Ureter (tissue), 1 donor: Measurements from ENCODE around the gene MCC. TPM values are rescaled to one million over a fixed set of nuclear protein-coding genes. Genes with fewer than 3 reads are reported as not detected.
A peak's percentile ranks its signal among the peaks of the same experiment; 100 is the strongest.

Source experiments
- DNase-seq: peaks from one replicate; pipeline ENCODE4 v3.0.0-alpha.2; 2020; ENCODE audit warnings: low spot score
- total RNA-seq: library from RNA; stranded (reverse); gene quantifications from one replicate; pipeline ENCODE4 v1.2.4, GENCODE V29; 2023
- donor health status: DM: yes; HTN: yes; CAD: no.

The MCC gene
- total RNA-seq, 1 donor from 2014 or later, result 88.8 TPM

- DNase-seq, result no peak
Measured at GRCh38 chr5:113223831-113224604, 264.2 kb downstream of the MCC start.

DNA sequence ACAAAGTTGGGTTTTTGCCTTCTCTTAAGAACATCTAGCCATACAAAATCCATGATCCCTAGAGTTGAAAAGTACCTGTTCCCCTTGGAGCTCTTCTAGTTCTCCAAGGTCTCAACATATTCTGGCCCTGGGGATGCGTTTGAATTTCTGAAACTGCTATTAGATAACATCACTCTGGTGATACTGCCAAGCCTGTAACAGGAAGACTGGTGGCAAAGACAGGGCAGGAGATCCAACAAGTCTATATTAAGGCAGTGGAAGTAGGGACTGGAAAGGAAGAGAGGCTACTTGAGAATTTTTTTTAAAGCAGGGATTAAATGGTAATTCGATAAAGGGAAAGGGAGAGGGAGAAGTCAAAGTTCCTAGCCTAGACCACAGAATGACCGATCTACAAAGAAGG lies 264.9 kb downstream of the MCC start:
- DNase-seq, result no peak

- DNase-seq, result no peak
Measured at GRCh38 chr5:113221294-113222176, 266.7 kb downstream of the MCC start.

GRCh38 chr5:113219695-113220094 lies 268.6 kb downstream of the MCC start:
- no peak for DNase-seq

DNA sequence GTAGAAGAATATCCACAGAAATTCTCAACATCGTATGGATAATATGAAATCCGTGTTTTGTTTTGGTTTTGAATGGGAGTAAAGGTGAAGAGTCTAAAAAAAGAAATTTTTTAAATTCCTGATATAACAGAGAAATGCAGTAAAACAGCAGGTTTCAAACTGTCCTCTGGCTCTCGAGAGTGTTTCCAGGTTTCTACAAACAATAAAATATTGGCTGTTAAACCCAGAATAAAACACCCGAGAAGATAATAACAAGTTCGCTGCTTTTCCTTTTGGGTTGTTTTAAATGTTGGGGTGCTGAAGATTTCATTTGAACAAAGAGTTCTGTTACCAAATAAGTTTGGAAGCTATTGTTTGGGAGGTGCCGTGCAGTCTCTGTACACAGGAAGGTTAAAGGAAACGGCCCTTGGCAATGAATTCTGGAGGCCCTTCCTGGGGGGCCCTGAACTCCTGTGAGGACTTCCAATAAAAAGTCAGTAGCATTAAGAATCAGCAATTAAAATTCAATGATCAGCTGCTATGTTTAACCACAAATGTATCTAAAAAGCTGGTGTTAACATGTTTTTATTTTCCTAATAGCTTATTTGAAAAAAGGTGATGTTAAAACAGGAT lies 269.2 kb downstream of the MCC start:
- DNase-seq, result no peak

GRCh38 chr5:113218200-113218599 lies 270.1 kb downstream of the MCC start:
- no peak for DNase-seq

DNA sequence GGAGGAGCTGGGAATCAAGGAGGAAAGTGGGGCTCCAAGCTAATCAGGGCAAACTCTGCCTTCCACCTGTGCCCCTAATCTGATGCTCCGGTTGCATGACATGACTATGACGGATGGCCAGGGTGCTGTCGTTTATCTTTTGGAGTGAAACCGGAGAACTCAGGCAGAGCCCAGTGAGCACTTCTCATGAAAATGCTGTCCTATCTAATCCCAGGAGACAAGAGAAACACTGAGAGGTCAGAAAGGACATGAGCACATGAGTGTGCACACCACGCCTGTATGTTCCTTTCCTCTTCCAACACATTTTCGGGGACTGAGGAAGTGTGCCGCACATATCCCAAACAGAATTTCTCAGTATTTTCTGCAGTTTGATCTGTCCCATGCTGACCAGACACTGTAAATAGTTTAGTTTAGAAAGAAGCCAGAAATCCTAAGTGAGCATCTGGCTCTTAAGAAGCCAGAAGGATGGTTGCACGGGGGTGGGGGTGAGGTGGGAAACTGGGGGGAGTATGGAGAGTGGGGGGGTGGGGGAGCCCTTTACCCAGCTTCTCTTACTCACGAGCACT lies 270.6 kb downstream of the MCC start:
- DNase-seq, result no peak

- DNase-seq, result no peak
Measured at GRCh38 chr5:113216545-113216944, 271.7 kb downstream of the MCC start.

- DNase-seq, result no peak
Measured at GRCh38 chr5:113215401-113216060, 272.7 kb downstream of the MCC start.

DNA sequence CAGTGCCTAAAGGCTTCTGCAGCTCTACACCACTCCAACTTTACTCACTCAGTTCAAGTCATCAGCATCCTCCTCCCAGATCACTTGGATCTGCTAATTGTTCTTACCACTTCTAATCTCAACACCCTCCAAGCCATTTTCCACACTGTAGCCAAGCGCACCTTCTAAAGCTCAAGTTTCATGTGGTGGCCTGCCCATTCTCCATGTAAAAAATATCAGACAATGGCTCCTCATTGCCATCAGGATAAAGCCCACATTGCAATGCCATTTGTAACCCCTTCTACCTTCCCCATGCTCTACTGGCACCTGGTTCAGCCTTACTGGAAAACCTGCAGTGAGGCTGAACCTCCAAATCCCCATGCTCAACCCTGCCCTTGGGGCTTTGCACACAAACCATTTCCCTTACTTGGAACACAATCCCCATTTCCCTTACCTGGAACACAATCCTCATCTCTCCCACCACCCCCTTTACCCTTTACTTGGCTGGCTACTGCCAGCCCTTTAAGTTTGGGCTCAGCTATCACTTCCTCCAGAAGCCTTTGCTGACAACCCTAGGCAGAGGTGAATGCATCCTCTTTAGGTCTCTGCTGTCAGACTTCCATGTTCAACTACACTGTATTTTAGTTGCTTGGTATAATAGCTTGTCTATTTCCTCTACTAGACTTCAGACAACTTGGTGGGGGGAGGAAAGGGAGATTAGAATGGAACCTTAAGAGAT lies 273.5 kb downstream of the MCC start:
- no peak for DNase-seq

DNA sequence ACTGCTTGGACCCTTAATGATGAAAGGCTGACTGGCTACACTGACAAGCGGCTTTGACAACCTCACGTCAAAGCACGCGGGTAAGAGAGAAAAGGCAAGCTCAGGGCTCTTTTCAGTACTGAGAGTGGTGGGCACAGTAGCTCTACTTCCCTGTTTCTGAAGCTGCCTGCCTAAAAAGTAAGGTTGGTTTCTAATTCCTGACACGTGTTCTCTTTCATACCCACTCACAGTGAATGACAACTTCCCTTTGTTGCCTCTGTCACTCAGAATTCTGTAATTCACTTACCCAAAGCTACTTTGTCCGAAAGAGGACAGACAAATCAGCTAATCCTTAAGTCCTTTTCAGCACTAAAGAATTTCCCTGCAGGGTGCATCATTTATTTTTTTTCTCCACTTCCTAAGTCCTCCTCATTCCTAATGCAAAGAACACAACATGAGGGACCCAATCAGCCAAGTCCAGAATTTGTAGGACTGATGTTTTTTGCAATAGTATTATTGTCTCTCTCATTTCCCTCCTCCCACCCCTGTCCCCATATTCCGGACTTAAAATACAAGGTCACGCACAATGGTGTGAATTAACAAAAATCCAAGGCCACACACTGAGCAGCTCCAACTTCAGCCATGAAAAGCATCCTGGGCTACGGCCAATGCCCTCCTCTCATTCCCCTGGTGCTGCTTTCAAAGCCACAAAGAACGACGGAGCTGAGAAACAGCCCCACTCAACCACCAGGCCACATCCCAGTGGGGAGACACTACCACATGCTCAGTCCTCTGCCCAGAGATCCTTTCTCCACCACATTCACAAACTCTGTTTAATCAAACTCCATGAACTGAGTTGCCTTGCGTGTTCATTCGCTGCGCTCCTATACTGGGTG lies 274.5 kb downstream of the MCC start:
- no peak for DNase-seq

GRCh38 chr5:113212244-113212920 lies 275.9 kb downstream of the MCC start:
- no peak for DNase-seq

DNA sequence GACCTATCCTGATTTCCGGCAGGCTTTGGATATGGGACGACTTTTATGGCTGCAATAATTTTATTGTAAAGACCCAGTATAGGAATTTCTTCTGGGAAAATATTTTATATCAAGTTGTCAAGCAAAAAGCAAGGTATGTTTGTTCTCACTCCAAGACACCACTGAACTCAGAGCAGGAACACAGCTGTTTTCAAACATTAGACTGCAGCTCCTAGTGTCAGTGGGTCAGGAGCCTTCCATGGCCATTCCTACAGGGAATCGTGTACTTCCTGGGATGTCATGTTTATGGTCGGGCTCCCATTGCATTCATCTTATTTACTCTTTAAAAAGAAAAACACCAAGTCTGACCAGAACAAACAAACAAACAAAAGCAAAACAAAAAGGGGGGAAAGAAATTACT lies 278.8 kb downstream of the MCC start:
- no peak for DNase-seq

- no peak for DNase-seq
Measured at GRCh38 chr5:113205807-113206206, 282.4 kb downstream of the MCC start.

DNA sequence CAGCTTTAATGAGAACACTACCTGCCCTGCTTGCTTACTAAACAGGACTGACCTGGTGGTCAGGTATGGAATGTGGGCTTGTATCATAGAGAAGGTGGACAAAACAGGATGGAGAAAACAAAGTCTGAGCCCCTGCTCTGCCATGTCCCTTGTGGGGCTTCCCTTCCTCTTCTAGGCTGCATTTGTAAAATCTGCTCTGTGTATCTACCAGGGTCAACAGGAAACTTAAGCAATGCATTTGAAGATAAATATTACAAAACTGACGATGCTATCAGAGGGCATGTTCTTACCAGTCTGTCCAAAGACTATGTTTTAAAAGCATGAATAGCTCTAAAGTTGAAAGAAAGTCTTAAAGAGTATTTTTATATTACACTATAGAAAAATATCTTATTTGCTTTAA lies 282.9 kb downstream of the MCC start:
- DNase-seq, result no peak

DNA sequence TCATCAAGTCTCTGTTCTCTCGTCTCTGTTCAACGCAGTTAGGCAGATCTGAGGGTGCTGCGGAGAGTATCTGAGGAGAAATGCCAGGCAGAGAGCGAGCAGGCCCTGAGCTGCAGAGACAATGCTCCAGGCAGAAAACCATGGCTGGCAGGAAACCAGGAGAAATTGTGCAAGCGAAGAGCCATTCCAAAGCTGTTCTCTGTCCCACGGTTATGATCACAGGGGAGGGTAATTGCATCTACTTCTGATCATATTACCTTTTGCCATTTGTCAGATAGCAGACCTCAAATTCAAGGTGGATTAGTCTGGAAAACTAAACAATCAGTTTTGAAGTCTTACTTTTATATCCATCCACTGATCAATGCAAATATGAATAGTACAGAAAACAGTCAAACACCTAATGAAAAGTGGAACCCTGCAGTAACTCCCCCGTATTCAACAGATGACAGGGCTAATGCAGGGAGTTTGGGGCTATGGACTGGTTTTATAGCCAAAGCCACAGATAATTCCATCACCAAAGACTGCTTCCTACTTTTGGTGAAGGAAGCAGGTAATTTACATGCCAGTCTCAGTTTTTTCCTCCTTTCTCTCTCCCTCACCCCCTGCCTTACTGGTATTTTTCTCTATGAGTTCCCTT lies 283.6 kb downstream of the MCC start:
- DNase-seq, result peak; percentile 78

DNA sequence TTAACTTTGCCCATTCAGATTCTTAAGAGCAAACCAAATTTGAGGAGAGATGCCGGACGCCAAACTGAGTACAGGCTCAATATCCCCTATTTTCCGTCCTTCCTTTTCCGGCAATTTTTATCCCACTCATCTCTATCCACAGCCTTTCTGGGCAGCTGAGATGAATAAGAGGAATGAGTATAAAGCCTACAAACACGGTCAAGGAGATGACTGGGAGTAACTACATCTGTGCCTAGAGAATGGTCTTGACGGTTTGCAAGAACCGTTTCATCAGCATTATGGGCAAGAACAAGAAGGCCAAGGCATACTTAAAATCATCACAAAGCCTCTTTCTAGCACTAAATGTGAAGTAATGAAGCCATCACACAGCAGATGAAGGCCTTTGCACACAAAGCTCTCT lies 284.3 kb downstream of the MCC start:
- no peak for DNase-seq

DNA sequence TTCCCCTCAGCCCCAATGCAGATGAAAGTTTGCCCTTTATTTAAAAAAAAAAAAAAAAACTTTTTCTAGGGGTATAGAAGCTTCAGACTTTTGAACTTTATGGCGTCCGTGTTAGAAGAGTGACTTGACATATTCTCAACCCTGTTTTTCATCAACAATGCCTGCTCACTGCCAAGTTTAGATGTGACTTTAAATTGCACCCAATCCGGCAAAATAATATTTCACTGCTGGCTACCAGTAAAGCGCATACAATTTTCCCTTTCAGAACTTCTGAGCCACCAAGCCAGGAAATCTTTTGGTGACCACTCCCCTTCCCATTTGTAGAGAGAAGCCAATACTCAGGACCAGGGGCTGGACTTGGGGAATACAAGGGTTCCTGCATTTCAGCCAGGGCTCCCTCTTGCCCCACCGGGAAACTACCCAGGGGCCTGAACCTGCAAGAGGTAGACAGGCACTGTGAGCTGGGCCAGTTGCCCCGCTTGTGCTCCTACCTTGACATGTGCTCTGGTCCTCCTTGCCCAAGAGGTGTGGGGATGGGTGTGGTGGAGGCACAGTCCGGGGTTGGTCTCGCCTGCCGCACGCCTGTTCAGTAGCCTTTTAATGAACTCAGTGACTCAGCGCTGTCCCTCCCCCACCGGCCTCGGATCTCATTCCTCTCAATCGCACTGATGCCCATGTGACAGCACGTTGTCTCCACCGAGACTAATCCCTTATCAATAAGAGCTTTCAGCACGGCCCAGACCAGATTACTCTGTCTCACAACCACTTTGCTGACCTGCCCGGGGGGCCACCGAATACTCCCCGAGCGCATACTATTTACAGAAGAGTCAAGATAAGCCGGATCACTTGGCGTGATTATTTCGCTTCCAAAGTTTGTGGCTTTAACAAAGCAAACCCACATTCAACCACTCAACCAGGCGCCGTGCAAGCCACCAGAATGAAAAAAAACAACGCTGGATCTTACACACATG lies 285.2 kb downstream of the MCC start:
- peak; percentile 84 for DNase-seq
